Lower leg skin (tissue), 3 donors: ENCODE measurements around the gene ABTB2.

ENCODE experiments used
- CTCF ChIP-seq, 3 donors: fragments of 450-650 bp; IDR thresholded peaks; one replicate each; pipeline ENCODE4 v1.5.1; 2016; ENCODE audit warnings: antibody characterized with exemption in 3 of 3, mild to moderate bottlenecking in 3 of 3, moderate library complexity in 2 of 3
- POLR2A ChIP-seq, 2 donors: fragments of 450-650 bp; IDR thresholded peaks; one replicate each; pipeline ENCODE4 v1.6.1; 2016 to 2017; ENCODE audit warnings: antibody characterized with exemption in 2 of 2, mild to moderate bottlenecking in 1 of 2, moderate library complexity in 1 of 2

GRCh38 chr11:34128824-34129223 lies 229.0 kb downstream of the ABTB2 start:
- no peak for TF ChIP-seq CTCF (IDR thresholded peaks at IDR 0.05)
- TF ChIP-seq POLR2A (IDR thresholded peaks at IDR 0.05) = no peak
